GM12878 (cell line): ENCODE data around the gene NEO1. TPM values are rescaled to one million over a fixed set of nuclear protein-coding genes. Genes with fewer than 3 reads are reported as not detected.

Source experiments
- ATAC-seq: fragments of 200-7000 bp; cut with Tn5 transposase; 3 replicates; pipeline ENCODE4 v1.9.1; 2020; ENCODE audit warnings: mild to moderate bottlenecking, moderate library complexity
- BruUV-seq: library from RNA; stranded (reverse); fragments of 400-500 nt; replicated peaks from 2 replicates; lab custom pipeline; 2021; lab: Mats Ljungman, UMichigan
- CTCF ChIA-PET: fragments of 300-600 bp; sonication (Branson Sonifier 250); formaldehyde crosslinking; extraction: SDS; loops from one replicate; lab custom pipeline; 2021; ENCODE audit warnings: inconsistent platforms; lab: Yijun Ruan, JAX
- POLR2A ChIA-PET: fragments of 350-600 bp; formaldehyde crosslinking; extraction: SDS; loops from one replicate; lab custom pipeline; 2021; ENCODE audit warnings: inconsistent platforms; lab: Charles Lee
- RAD21 ChIA-PET: fragments of 300-600 bp; sonication (Branson Sonifier 250); formaldehyde crosslinking; loops from one replicate; lab custom pipeline; 2023; ENCODE audit warnings: antibody characterized with exemption; ENCODE audit not compliant: unreplicated experiment; lab: Charles Lee
- SMC1A ChIA-PET: fragments of 300-600 bp; sonication (Branson Sonifier 250); formaldehyde crosslinking; loops from one replicate; lab custom pipeline; 2023; ENCODE audit not compliant: unreplicated experiment, uncharacterized antibody; lab: Charles Lee
- DNase-seq: peaks from one replicate; pipeline ENCODE4 v3.0.0-alpha.2; 2011; ENCODE audit warnings: low read depth, low spot score
- FAIRE-seq: peaks from 3 replicates; lab custom pipeline; 2011; peaks lifted over from hg19 to GRCh38; lab: Jason Lieb, UNC
- H2AFZ ChIP-seq: 2 replicates; pipeline ENCODE4 v1.6.0; 2011; ENCODE audit warnings: low read depth, low read length, control low read depth; ENCODE audit not compliant: control insufficient read depth
- H3K27ac ChIP-seq: 2 replicates; pipeline ENCODE4 v1.5.1; 2011; ENCODE audit warnings: control low read depth; ENCODE audit not compliant: control insufficient read depth, insufficient read depth
- H3K27me3 ChIP-seq, 2 experiments: replicated peaks in 1 of 2; 2 replicates each; pipeline versions ENCODE4 v1.6.0 to v1.6.1; 2011; ENCODE audit warnings: low read length in 1 of 2; ENCODE audit not compliant: control insufficient read depth in 2 of 2, insufficient read depth in 2 of 2
- H3K36me3 ChIP-seq, 2 experiments: 2 replicates each; pipeline ENCODE4 v1.5.1; 2011; ENCODE audit warnings: low read length in 1 of 2; ENCODE audit not compliant: control insufficient read depth in 2 of 2, insufficient read depth in 2 of 2
- H3K4me1 ChIP-seq: 2 replicates; pipeline ENCODE4 v1.6.1; 2011; ENCODE audit warnings: mild to moderate bottlenecking, low read length, moderate library complexity, mixed read lengths; ENCODE audit not compliant: control insufficient read depth, insufficient read depth
- H3K4me2 ChIP-seq: 2 replicates; pipeline ENCODE4 v1.6.0; 2011; ENCODE audit warnings: control low read depth; ENCODE audit not compliant: control insufficient read depth, insufficient read depth
- H3K4me3 ChIP-seq: fragments of 200-600 bp; sonication (generic); 2 replicates; pipeline ENCODE4 v1.5.1; 2016
- H3K79me2 ChIP-seq: 2 replicates; pipeline ENCODE4 v1.6.0; 2011; ENCODE audit warnings: low read length; ENCODE audit not compliant: control insufficient read depth, insufficient read depth
- H3K9ac ChIP-seq: 2 replicates; pipeline ENCODE4 v1.8.0; 2011; ENCODE audit warnings: low read length, control low read depth, mixed read lengths; ENCODE audit not compliant: control insufficient read depth, insufficient read depth
- H3K9me3 ChIP-seq: replicated peaks from 3 replicates; pipeline ENCODE4 v1.5.1; 2011; ENCODE audit warnings: mild to moderate bottlenecking, low read length; ENCODE audit not compliant: control insufficient read depth, insufficient read depth
- H4K20me1 ChIP-seq: 2 replicates; pipeline ENCODE4 v1.6.0; 2011; ENCODE audit not compliant: control insufficient read depth, insufficient read depth
- BHLHE40 ChIP-seq, 2 experiments: fragments of 450-650 bp in 1 of 2; IDR thresholded peaks; 2 replicates each; pipeline ENCODE4 v1.6.1; 2011 to 2017; ENCODE audit warnings: low read depth in 2 of 2, borderline replicate concordance in 1 of 2, improper control_type of control experiment in 1 of 2, low read length in 1 of 2, mild to moderate bottlenecking in 1 of 2
- CHD2 ChIP-seq: IDR thresholded peaks from 2 replicates; pipeline ENCODE4 v1.6.1; 2011; ENCODE audit warnings: low read depth, low read length, improper control_type of control experiment, borderline replicate concordance
- DPF2 ChIP-seq: fragments of 450-650 bp; IDR thresholded peaks from 2 replicates; pipeline ENCODE4 v1.6.1; 2017; ENCODE audit warnings: mild to moderate bottlenecking
- EED ChIP-seq: sonication (generic); IDR thresholded peaks from 2 replicates; pipeline ENCODE4 v1.6.1; 2016; ENCODE audit warnings: antibody characterized with exemption, low read depth
- EGR1 ChIP-seq, 2 experiments: IDR thresholded peaks; 1 replicate in 1 of 2; 2 replicates in 1 of 2; pipeline ENCODE4 v1.6.1; 2011 to 2012; ENCODE audit warnings: low read depth in 2 of 2, low read length in 2 of 2, borderline replicate concordance in 1 of 2, mild to moderate bottlenecking in 1 of 2, moderate library complexity in 1 of 2
- ELK1 ChIP-seq: IDR thresholded peaks from 2 replicates; pipeline ENCODE4 v1.6.1; 2012; ENCODE audit warnings: low read depth, low read length, improper control_type of control experiment
- ESRRA ChIP-seq: IDR thresholded peaks from 2 replicates; pipeline ENCODE4 v1.6.1; 2012; ENCODE audit warnings: mild to moderate bottlenecking, low read length, improper control_type of control experiment
- FOXM1 ChIP-seq: IDR thresholded peaks from 2 replicates; pipeline ENCODE4 v1.6.1; 2012; ENCODE audit warnings: low read depth, mild to moderate bottlenecking, inconsistent platforms, low read length, moderate library complexity
- HDAC6 ChIP-seq: fragments of 200-600 bp; sonication (generic); IDR thresholded peaks from one replicate; pipeline ENCODE4 v1.8.0; 2017; ENCODE audit warnings: antibody characterized with exemption; ENCODE audit not compliant: unreplicated experiment
- MXI1 ChIP-seq: fragments of 150-350 bp; IDR thresholded peaks from 2 replicates; pipeline ENCODE4 v1.6.1; 2011; ENCODE audit warnings: low read depth, mild to moderate bottlenecking, inconsistent platforms, low read length, improper control_type of control experiment
- NR2C1 ChIP-seq: fragments of 450-650 bp; IDR thresholded peaks from 2 replicates; pipeline ENCODE4 v1.6.1; 2017; ENCODE audit warnings: antibody characterized with exemption, mild to moderate bottlenecking, moderate library complexity
- PML ChIP-seq: IDR thresholded peaks from 2 replicates; pipeline ENCODE4 v1.6.1; 2012; ENCODE audit warnings: low read length, inconsistent platforms
- POLR2A ChIP-seq: IDR thresholded peaks from 2 replicates; pipeline ENCODE4 v1.6.1; 2011; ENCODE audit warnings: low read depth, mild to moderate bottlenecking, low read length
- RBBP5 ChIP-seq: fragments of 200-600 bp; sonication (generic); conservative IDR thresholded peaks from 2 replicates; pipeline ENCODE4 v1.6.1; 2016
- SMAD5 ChIP-seq: IDR thresholded peaks from 2 replicates; pipeline ENCODE4 v1.6.1; 2016; ENCODE audit warnings: antibody characterized with exemption, low read depth
- STAT1 ChIP-seq: fragments of 450-650 bp; conservative IDR thresholded peaks from 2 replicates; pipeline ENCODE4 v1.6.1; 2014; ENCODE audit warnings: antibody characterized with exemption, mild to moderate bottlenecking
- ZNF207 ChIP-seq: fragments of 450-650 bp; IDR thresholded peaks from 2 replicates; pipeline ENCODE4 v1.6.1; 2014; ENCODE audit warnings: antibody characterized with exemption, mild to moderate bottlenecking, borderline replicate concordance
- ZNF687 ChIP-seq: fragments of 450-650 bp; IDR thresholded peaks from 2 replicates; pipeline ENCODE4 v1.6.1; 2017; ENCODE audit warnings: mild to moderate bottlenecking, moderate library complexity
- WGBS: methylation state at CpG from one replicate; pipeline ENCODE4 v1.1.6; 2016; ENCODE audit warnings: low lambda C conversion rate; ENCODE audit not compliant: insufficient replicate concordance, insufficient coverage; ENCODE audit errors: missing lambda C conversion rate; 5-methylcytosine and 5-hydroxymethylcytosine counted together
- in situ Hi-C: fragments of 300-500 bp; cut with MboI; formaldehyde crosslinking; loops from 9 replicates; pipeline ENCODE4 v1.14.3; 2018; ENCODE audit warnings: mixed read lengths
- intact Hi-C: fragments of 100-400 bp; cut with micrococcal nuclease; formaldehyde crosslinking; loops from one replicate; pipeline ENCODE4 v1.14.2; 2022; ENCODE audit not compliant: unreplicated experiment
- polyA plus RNA-seq, 11 experiments: library from polyadenylated mRNA; depleted of rRNA in 4 of 11; unstranded in 6 of 11; stranded (reverse) in 5 of 11; fragments of >200 nt; fragmentation: Nextera tagmentation in 4 of 11; fragmentation: Illumina TruSeq in 1 of 11; extraction: Ambion mirVana in 4 of 11; extraction: Trizol in 1 of 11; gene quantifications; 1 replicate in 1 of 11; 2 replicates in 10 of 11; pipeline versions ENCODE4 v1.2.1 to v1.2.3, GENCODE V29; 2011 to 2016; ENCODE audit warnings: inconsistent platforms in 2 of 11, missing spikeins in 2 of 11, low read depth in 1 of 11
- total RNA-seq, 4 experiments: library from RNA; depleted of rRNA in 3 of 4; stranded (reverse); fragments of >200 nt in 3 of 4; fragmentation: Illumina TruSeq in 1 of 4; extraction: Trizol in 1 of 4; gene quantifications; 2 replicates each; pipeline versions ENCODE4 v1.2.1 to v1.2.3, GENCODE V29; 2013 to 2021

Gene NEO1
- total and polyA plus RNA-seq, 10 of the 15 experiments (the other 5 are each of a cell fraction or from before 2014, with no cell fraction given) = 0.03 to 2.0 (median 0.32) TPM

- CTCF ChIA-PET = interaction anchor here (1.3 to 2.1 kb wide), 2 partner anchors 9 to 11 kb away, joined by 5 to 10 read pairs; no protein-coding TSS in a partner anchor
- Histone ChIP-seq H3K79me2 (no peaks in the 10 kb centered on the region), H3K9ac (no peak overlapping the region), H3K36me3 (no peaks in the 10 kb centered on the region), H3K4me3 (no peak overlapping the region), H2AFZ (no peak overlapping the region), H3K27ac (no peak overlapping the region), H3K4me2 (no peak overlapping the region)
- POLR2A ChIA-PET = no interaction called here
- FAIRE-seq (no peak), ATAC-seq (no peak)
- in situ Hi-C loops = no loop called here
- WGBS = 88% methylated on average over 2 of the region's 2 CpGs
- RAD21 ChIA-PET = no interaction called here
- TF ChIP-seq MXI1 = no peak
- TF ChIP-seq ZNF207 = no peak
- TF ChIP-seq ELK1 = no peak
- TF ChIP-seq FOXM1 = no peak
- TF ChIP-seq ZNF687 = no peak
- no peak for TF ChIP-seq EED
- TF ChIP-seq STAT1 = no peak
- TF ChIP-seq PML = no peak
- TF ChIP-seq POLR2A = no peak
- TF ChIP-seq RBBP5 = no peak
- TF ChIP-seq CHD2 = no peak
- TF ChIP-seq SMAD5 = no peak
- TF ChIP-seq HDAC6 = no peak
- no peak for TF ChIP-seq DPF2
- no peak for TF ChIP-seq ESRRA
- TF ChIP-seq EGR1 (IDR thresholded peaks at IDR 0.05; ENCODE audit: borderline replicate concordance in 1 of 2, low read depth in 2 of 2, low read length in 2 of 2) = no peak
- no peak for TF ChIP-seq BHLHE40 (IDR thresholded peaks at IDR 0.05; ENCODE audit: borderline replicate concordance in 1 of 2, low read depth in 2 of 2, low read length in 1 of 2)
- no peak for TF ChIP-seq NR2C1
- TF ChIP-seq, all 136 proteins: peak for 0
- SMC1A ChIA-PET = no interaction called here
- no peak for DNase-seq
- no peaks in the 10 kb centered on the region for H4K20me1 ChIP-seq
- no peaks in the 10 kb centered on the region for H3K4me1 ChIP-seq
- intact Hi-C loops = no loop called here
- H3K9me3 ChIP-seq = no peaks in the 10 kb centered on the region
- BruUV-seq = no TSS peak
- no peaks in the 10 kb centered on the region; a peak in 1 of 4 replicates for H3K27me3 ChIP-seq
Observed at GRCh38 chr15:73232776-73233175, 180.5 kb downstream of the NEO1 start.
